Stimulated activated CD4-positive, alpha-beta T cell treated with anti-CD3 and anti-CD28 coated beads, Interleukin-1b, Interleukin-23, amount 100 ng/mL, for 48 hours (primary cell): ENCODE results near the gene P2RX3.

Experiments used
- DNase-seq: peaks from one replicate; pipeline ENCODE4 v3.0.0-alpha.2; 2020

The P2RX3 gene

GRCh38 chr11:57310091-57310490, 28.1 kb upstream of the P2RX3 start:
- DNase-seq, result no peak

- DNase-seq, result no peak
These were observed 27.5 kb upstream of the P2RX3 start for GRCh38 chr11:57310630-57311086.

GRCh38 chr11:57311109-57311936, 26.8 kb upstream of the P2RX3 start:
- DNase-seq, result peak; percentile 79

GRCh38 chr11:57312511-57313021, 25.6 kb upstream of the P2RX3 start:
- DNase-seq, result no peak

GRCh38 chr11:57313071-57313787, 24.9 kb upstream of the P2RX3 start:
- no peak for DNase-seq

GRCh38 chr11:57313788-57314135, 24.4 kb upstream of the P2RX3 start:
- no peak for DNase-seq

GRCh38 chr11:57314221-57314973, 23.8 kb upstream of the P2RX3 start:
- no peak for DNase-seq

GRCh38 chr11:57315491-57315890, 22.7 kb upstream of the P2RX3 start:
- DNase-seq, result no peak

- DNase-seq, result no peak
These were observed 22.1 kb upstream of the P2RX3 start for GRCh38 chr11:57316017-57316416.

- DNase-seq, result no peak
These were observed 20.0 kb upstream of the P2RX3 start for GRCh38 chr11:57318178-57318577.

GRCh38 chr11:57320067-57320718, 18.0 kb upstream of the P2RX3 start:
- no peak for DNase-seq

GRCh38 chr11:57320719-57321387, 17.3 kb upstream of the P2RX3 start:
- DNase-seq, result no peak

GRCh38 chr11:57321388-57322255, 16.5 kb upstream of the P2RX3 start:
- no peak for DNase-seq

GRCh38 chr11:57322256-57323166, 15.6 kb upstream of the P2RX3 start:
- DNase-seq, result peak; percentile 20

GRCh38 chr11:57323167-57323854, 14.8 kb upstream of the P2RX3 start:
- DNase-seq, result no peak

GRCh38 chr11:57323855-57324153, 14.3 kb upstream of the P2RX3 start:
- DNase-seq, result no peak

- peak; percentile 19 for DNase-seq
These were observed 13.8 kb upstream of the P2RX3 start for GRCh38 chr11:57324154-57324885.

- peak; percentile 91 for DNase-seq
These were observed 13.0 kb upstream of the P2RX3 start, which contains the start of gene TNKS1BP1 for GRCh38 chr11:57324886-57325734. TSS of gene TNKS1BP1 (minus strand) at chr11:57324952. CDS start at chr11:57321885, 3,067 bp downstream.
